GM18951 (cell line): ENCODE measurements around the gene TOMT.
"Not testable (repeated sequence)": the region's sequence is repeated elsewhere in the genome, so short reads cannot be mapped to it uniquely, and the experiment has no call there.

Experiments
- POLR2A ChIP-seq: IDR thresholded peaks from 4 replicates; pipeline ENCODE4 v1.6.1; 2011; ENCODE audit warnings: mild to moderate bottlenecking; ENCODE audit not compliant: insufficient read length, insufficient read depth; ENCODE audit errors: extremely low read depth
- in situ Hi-C: fragments of 300-500 bp; cut with MboI; formaldehyde crosslinking; loops from one replicate; pipeline ENCODE4 v1.12.0; 2022; ENCODE audit warnings: low sequenced_read_pairs, mixed read lengths, inconsistent platforms; ENCODE audit not compliant: unreplicated experiment

The TOMT gene

DNA sequence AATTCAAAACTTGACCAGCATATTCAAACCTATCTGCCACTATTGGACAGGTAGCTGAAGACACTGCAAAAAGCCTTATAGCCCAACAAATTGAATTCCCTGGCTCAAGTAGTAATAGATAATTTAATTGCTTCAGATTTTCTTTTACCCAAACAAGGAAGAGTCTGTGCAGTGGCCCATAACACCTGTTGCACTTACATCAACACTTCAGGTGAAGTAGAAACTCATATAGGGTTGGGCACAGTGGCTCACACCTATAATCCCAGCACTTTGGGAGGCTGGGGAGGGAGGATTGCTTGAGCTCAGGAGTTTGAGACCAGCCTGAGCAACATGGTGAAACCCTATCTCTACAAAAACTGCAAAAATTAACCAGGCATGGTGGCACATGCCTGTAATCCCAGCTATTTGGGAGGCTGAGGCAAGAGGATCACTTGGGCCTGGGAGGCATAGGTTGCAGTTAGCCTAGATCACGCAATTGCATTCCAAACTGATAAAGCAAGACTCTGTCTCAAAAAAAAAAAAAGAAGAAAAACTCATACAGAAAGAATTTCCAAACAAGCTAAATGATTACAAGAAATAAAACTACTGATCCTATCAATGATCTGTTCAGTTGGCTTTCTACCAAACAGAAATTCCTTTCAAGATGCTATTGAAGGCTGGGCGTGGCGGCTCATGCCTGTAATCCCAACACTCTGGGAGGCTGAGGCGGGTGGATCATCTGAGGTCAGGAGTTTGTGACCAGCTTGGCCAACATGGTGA lies 39.3 kb downstream of the TOMT start:
- TF ChIP-seq POLR2A = no peak
- in situ Hi-C loops = no loop called here

- in situ Hi-C loops = no loop called here
- TF ChIP-seq POLR2A = no peak
Measured at GRCh38 chr11:72146625-72147024, 40.9 kb downstream of the TOMT start.

DNA sequence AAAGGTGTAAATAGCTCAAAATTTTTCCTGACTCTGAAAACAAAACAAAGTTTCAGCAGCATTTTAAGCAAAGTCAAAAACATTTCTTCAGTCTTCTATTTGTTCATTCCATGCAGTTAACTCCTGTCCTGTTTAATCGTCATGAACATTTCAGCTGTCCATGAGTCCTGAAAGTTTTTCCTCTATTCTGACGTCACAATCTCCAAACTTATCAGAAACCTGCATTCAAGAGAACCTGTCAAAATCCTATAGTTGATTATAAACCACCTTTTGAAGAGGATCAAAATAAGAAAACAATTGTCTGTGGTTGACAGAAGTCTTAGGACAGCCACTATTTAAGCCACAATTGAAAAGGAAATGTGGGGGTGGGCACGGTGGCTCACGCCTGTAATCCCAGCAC lies 45.2 kb downstream of the TOMT start:
- in situ Hi-C loops = no loop called here
- TF ChIP-seq POLR2A = no peak

GRCh38 chr11:72153874-72154273 lies 48.1 kb downstream of the TOMT start:
- in situ Hi-C loops = not testable (repeated sequence)

DNA sequence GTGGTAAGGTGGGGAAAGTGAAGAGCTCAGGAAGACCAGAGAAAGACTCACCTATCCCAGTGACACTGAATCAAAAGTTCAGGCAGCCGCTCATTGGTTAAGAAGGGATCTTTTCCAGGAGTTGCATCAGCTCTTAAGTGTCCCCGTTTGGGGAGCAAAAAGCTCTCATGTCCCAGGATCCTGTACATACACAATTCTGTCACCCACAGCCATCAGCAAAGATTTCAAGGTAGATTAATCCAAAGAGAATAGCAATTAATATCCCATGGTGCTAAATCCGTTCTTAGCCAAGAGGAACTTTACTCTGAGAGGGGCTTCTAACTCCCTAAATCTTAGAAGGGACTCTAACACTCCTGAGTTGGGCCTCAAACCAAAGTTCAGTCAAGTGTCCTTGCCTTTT lies 49.1 kb downstream of the TOMT start:
- in situ Hi-C loops = no loop called here
- no peak for TF ChIP-seq POLR2A

- in situ Hi-C loops = no loop called here
- no peak for TF ChIP-seq POLR2A
Measured at GRCh38 chr11:72155751-72156150, 50.0 kb downstream of the TOMT start.

DNA sequence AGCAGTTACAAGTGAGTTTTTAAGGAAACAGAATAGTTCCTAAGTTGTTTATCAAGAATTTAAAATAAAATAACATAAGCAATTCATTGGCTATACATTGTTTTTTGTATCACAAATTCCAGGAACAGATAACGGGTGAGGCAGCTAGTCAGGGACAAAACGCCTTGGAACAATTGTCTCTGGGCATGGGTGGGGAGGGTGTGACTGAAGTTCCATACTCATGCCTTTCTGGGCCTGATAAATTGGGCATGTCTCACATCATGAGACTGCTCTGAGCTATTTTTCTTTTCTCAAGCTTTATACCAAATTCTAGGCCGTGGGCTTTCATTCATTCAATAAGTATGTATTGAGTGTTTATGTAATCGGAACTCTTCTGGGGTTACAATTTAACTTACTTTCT lies 51.4 kb downstream of the TOMT start:
- in situ Hi-C loops = no loop called here

More for the DNA sequence above, 51.4 kb downstream of the TOMT start:
- TF ChIP-seq POLR2A = no peak
